HG03571 (cell line): Measurements from ENCODE around the gene TBC1D30.
"Not testable (repeated sequence)": the region's sequence is repeated elsewhere in the genome, so short reads cannot be mapped to it uniquely, and the experiment has no call there.

Source experiments
- ATAC-seq: cut with Tn5 transposase; IDR thresholded peaks from one replicate; pipeline ENCODE4 v1.9.1; 2021; ENCODE audit not compliant: unreplicated experiment

Gene TBC1D30

DNA sequence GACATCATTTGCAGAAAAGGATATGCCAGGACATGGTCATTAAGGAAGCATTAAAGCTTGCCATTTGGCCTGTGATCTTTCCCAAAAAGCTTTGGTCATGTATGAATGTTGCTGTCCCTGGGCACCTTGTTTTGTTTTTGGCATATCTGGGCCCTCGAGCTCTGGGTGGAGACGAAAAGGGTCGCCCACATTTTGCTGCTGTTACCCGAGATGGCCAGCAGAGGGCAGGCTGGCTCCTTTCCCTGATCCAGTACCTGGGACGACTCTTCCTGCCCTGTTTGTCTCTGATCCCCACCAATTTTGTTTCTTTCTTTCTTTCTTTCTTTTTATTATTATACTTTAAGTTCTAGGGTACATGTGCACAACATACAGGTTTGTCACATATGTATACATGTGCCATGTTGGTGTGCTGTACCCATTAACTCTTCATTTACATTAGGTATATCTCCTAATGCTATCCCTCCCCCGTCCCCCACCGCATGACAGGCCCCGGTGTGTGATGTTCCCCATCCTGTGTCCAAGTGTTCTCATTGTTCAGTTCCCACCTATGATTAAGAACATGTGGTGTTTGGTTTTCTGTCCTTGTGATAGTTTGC is 22.2 kb upstream of the TBC1D30 start:
- not testable (repeated sequence) for ATAC-seq

DNA sequence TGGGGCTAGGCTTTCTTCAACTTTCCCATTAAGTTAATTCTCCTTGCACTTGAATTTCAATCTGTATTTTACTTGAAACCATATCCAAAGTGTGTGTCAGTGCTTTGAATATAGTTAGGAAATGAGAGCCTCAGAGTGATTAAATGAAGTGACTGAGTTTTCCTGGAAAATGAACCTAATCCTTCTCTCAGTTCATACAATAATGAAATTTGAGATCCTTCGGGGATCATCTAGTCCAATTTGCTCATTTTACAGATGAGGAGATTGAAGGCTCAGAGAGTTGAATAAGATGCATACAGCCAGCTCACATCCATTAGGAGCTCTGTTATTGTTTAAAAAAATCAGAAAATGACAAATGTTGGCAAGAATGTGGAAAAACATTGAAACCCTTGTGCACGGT is 18.3 kb upstream of the TBC1D30 start:
- ATAC-seq: no peak

DNA sequence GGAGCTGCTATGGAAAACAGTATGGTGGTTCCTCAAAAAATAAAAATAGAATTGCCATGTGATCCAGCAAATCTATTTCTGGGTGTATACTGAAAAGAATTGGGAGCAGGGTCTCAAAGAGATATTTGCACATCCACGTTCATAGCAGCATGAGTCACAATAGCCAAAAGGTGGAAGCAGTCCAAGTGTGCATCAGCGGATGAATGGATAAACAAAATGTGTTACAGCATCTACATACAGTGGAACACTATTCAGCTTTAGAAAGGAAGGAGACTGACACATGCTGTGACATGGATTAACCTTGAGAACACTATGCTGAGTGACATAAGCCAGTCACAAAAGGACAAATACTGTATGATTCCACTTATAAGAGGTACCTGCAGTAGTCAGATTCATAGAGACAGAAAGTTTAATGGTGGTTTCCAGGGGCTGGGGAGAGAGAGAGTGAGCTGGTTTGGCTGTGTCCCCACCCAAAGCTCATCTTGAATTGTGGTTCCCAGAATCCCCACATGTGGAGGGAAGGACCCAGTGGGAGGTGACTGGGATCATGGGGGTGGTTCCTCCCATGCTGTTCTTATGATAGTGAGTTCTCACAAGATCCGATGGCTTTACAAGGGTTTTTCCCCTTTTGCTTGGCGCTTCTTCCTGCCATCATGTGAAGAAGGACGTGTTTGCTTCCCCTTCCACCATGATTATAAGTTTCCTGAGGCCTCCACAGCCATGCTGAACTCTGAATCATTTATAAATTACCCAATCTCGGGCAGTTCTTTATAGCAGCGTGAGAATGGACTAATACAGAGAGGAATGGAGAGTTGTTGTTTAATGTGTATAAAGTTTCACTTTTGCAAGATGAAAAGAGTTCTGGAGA is 17.6 kb upstream of the TBC1D30 start:
- no peak for ATAC-seq

DNA sequence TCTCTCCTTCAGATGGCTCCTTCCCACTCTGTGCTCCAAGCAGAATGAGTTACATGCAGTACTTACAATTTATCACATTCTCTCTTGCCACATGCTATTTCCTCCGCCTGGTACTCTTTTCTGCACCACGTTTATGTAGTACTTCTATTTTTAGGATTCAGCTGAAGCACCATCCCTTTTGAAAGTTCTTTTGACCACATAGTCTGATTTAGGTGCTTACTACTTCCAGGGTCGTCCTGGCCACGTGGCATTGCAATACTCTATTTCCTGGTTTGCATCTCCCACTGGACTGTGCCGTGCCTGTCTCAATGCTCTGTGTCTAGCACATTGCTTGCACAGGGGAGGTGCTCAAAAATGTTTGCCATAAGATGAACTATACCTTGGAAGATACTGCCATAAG is 16.3 kb upstream of the TBC1D30 start:
- no peak for ATAC-seq

DNA sequence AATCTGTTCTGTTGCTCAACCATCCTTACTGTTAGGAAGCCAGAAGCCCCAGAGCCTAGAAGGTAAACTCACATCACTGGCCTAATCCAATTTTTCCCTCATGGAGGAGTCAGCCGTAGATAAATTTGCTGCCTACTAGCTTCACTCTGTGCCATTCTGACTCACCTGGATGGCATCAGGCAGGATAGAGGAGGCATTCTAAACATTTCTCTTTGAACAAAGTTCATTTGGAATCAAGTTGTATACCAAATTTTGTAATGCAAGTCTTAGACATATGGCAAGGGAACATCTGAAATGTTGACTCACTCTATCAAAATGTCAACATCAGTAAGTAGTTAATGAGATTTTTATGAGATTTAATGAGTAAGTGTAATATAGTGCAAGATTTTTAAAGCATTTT is 13.6 kb upstream of the TBC1D30 start:
- no peak for ATAC-seq

DNA sequence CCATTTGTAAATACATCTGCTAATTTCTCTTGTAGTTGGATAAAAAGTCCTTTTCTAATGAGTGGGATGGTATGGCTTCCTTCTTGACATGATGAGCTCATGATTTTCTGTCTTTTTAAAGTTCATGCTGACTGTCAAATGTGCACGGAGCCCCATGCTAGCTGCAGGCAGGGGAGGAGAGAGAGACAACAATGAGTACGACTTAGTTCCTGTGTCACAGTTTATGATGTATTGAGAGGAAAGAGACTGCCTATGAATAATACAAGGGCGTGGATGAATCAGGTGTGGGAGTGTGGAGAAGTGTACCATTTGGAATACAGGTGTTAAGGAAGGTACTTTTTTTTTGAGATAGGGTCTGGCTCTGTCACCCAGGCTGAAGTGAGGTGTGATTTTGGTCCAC is 10.7 kb upstream of the TBC1D30 start:
- no peak for ATAC-seq

DNA sequence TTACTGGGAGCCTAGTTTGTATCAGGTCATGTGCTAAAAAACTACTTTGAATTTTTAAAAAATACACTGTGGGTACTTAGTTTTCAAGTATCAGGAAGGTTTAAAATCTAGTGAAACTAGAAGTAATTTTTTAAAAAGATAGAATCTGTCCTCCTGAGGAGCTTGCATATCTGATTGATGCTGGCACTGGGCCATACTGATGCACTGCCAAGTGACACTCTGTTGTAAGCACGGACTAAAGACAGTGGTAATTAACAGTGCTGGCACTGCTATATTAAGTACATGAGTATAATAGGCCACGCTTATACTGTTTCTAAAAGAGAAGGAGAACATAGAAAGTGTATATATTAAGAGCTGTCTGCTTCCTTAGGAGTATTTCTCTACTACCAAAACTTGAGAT is 10.0 kb upstream of the TBC1D30 start:
- ATAC-seq: no peak

DNA sequence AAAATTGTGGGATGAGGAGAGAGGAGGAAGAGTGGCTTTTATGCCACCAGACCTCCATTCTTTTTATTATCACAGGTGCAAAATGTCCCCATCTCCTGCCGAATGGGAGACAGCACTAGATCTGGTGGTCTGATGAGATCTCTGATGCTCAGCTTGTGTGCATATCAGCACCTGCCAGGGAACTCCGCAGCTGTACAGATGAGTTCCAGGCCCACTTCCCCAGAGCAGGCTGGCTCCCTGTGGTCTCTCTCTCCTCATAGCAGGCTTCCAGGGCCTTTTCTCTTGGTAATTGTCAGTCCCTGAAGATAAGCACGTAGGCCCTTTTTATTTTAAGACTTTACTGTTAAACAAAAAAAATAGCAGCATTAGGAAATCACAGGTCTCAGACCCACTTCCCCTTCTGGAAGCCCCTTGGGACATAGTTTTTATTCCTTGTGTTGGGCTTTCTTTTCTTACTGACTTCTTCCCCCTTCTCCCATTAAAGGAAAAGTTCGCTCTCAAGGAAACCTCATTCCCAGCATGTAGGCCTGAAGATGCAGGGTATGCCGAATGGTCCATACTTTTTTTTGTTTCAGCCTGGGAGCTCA is 4.5 kb upstream of the TBC1D30 start:
- ATAC-seq: no peak

DNA sequence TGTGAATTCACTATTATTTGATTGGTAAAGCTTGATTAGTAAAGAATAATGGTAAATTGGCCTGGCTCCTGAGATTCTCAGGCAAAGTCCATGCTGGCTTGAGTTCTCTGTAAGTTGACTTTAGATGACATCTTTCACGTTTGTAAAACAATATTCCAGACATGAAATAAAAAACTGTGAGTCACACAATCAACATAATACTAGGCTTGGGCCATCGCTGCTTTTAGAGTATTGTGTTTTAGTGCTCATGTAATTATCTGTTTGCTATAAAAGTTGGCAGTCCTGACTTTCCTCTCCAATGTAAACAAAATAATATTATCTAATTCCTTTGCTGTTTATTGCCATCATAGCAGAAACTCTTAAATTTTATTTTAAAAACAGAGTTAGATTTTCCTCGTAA is 3.9 kb upstream of the TBC1D30 start:
- ATAC-seq: no peak

DNA sequence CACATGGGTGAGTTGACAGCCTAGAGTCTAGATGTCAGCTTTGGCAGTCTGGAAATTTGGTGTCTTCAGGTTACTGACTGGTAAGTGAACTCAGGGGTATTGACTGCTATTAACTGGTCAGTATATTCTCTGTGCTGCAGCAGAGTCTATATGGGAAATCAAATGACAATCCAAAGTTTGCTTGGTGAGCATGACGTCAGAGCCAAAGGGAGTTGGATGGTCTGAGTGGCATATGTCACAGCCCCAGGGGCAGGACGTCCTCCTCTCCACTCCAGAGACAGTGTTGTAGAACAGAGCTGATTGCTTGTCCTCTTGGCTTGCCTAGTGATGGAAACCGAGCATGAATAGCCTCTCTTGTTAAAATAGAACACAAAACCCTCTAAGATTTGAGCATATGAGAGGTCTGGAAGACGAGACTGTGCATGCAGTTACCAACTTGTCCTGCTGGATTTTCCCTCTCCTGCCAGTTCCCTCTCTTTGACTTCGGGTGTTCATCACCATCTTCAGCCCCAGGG is 3.3 kb upstream of the TBC1D30 start:
- ATAC-seq: no peak

DNA sequence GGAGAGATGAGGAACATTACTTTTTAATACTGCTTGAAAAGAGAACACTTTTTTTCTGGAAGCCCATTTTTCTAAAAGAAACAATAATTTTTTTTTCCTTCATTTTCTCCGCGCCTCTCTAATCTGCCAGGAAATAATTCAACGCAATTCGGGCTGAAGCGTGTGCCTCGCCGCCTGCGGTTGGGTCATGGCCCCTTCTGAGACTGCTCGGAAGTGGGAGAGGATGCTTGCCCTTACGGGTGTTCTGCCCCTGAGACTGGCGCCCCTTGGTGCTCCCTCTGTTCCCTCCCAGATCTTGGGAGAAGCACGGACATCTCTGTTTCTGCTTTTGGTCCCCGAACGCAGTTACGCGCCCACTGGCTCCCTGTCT is 332 bp upstream of the TBC1D30 start:
- no peak for ATAC-seq

DNA sequence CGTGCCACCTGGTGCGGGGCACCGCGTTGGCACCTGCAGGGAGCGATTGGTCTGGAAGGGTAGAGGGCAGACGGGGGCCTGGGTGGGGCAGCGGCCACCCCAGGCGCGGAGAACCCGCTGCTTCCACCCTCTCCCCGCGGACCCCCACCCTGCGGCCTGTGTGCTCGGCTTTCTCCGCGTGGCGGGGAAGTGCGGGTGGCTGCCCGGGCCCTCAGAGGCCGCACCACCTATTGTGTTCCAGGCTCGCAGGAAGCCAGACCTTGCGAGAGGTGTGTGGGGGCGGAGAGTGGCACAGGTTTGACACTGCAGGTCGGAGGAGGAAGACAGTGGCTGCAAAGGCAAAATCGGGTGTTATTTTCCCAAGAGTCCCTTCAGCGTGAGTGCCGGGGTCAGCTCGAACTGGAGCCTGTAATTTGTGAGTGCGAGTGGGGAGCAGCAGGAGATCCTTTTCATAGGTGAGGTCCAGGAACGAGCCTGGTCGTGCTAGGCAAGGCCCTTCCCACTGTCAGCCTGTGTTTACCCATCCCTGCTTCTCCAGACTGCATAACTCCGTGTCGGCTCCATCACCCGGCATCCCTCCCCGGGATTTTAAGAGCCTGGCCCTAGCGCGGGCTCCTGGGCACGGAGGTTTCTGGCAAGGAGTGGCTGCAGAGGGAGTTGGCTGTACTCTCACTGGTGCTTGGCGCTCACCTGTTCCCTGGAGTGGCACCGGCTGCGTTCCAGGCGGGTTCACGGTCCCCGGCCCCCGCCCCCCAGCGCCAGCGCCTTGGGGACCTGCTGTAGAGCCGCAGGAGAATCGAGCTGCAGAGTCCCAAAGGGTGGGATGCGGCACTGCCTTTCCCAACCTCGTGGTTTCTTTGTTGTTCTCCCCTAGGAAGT is 935 bp downstream of the TBC1D30 start:
- no peak for ATAC-seq

DNA sequence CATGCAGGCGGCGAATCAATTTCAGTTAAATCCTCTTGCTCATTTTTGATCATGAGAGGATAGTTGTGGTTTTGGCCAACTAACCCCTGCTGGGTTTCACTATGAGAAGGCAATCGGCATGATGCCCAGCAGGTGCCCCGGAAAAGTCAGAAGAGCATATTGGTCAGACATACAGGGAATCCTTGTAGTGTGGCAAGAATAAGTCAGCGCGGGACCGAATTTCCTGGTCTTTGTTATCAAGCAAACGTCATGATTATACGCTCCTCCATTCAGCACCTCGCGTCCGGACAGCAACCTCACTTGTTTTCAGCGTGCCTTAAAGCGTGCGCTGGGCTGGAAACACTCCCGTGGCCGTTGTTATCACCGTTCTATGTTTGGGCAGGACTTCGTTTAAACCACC is 1.8 kb downstream of the TBC1D30 start:
- no peak for ATAC-seq

DNA sequence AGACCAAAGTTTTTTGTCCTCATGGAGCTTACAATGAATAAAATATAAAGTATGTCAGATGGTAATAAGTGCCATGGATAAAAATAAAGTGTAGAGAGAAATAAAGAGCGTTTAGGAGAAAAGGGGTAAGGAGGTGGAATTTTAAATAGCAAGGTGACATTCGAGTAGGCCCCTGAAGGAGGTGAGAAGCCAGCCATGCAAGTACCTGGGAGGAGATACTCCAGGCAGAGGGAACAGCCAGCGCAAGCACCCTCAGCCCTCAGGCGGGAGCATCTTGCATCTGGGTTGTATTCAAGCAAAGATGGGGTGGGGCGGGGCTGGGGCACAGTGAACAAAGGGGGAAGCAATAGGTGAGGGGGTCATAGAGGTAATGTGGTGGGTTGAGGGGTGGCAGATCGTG is 4.3 kb downstream of the TBC1D30 start:
- ATAC-seq: no peak

DNA sequence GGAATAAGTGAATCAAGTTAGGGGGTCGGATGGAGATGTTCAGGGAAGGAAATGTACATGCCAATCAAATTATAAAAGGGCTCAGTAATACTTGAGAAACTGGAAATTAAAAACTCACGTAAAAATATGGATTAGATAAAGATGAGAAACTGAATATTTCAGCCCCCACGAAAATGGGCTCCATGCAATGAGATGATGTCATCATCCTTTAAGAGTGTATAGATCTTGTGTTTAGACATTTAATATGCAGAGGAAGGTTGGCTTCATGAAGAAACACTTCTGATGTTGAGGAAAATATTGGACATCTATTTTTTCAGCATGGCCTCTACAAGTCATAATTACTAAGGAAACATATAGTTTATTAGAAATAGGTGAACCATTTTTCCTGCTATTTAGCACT is 9.5 kb downstream of the TBC1D30 start:
- no peak for ATAC-seq

DNA sequence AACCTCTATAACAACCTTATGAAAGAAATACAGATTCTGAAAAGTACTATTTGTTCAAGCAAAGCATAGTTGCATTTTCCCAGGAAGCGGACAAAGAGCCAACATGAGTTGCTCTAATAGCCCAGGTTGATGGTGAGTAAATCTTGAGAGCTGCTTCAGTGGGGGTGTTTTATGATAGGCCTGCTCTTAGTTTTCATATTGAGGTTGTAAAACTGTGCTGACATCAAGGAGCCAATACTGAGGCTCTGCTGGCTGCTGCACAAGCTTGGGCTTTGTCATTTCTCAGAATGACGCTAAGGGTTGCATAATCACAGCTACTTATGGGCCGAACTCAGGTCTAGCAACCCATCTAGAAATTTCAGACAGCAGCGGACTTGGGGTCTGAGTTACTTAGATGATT is 11.5 kb downstream of the TBC1D30 start:
- no peak for ATAC-seq

DNA sequence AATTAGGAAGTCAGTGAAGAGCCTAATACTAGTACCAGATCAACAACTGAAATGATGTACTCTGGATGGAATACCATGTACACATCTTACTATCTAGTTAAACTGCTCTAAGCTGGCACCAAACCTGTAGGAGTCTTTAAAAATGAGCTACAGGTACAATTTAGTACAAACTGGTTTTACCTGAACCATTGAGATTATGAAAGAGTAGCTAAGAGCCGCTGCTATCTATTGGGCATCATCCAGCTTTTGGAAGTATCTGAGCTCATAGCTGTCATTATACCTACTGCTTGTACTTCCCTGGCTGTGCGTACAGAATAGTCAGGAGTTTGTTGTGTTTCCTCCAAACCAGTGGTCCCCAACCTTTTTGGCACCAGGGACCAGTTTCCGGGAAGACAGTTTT is 12.4 kb downstream of the TBC1D30 start:
- no peak for ATAC-seq

DNA sequence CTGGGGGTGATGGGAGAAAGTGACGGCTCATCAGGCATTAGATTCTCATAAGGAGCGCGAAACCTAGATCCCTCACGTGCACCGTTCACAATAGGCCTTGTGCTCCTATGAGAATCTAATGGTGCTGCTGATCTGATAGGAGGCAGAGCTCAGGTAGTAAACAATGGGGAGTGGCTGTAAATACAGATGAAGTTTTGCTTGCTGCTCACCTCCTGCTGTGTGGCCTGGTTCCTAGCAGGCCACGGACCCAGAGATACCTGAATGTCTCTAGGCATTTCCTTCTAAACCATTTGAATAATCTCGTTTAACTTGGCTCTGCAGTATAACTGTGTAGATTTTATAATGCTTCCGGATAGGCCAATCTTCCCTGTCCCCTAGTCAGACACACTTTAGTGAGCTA is 13.0 kb downstream of the TBC1D30 start:
- no peak for ATAC-seq

DNA sequence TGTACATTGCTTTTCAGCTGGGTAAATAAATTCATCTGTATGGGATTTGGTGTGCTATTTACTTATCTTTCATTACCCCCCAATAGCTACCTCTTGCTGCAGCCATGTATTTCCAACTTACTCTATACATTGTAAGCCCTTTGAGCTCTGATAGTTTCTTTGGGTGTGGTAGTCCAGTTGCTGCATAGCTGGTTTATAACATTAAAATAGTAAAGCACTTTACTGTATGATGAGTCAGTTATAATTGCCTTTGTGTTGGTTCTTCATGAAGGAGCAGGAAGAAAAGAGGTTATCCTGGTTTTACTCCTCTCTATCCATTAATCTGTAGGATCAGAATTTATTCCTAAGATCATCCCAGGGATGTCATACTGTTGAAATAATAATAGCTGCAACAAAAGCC is 15.7 kb downstream of the TBC1D30 start:
- ATAC-seq: no peak

DNA sequence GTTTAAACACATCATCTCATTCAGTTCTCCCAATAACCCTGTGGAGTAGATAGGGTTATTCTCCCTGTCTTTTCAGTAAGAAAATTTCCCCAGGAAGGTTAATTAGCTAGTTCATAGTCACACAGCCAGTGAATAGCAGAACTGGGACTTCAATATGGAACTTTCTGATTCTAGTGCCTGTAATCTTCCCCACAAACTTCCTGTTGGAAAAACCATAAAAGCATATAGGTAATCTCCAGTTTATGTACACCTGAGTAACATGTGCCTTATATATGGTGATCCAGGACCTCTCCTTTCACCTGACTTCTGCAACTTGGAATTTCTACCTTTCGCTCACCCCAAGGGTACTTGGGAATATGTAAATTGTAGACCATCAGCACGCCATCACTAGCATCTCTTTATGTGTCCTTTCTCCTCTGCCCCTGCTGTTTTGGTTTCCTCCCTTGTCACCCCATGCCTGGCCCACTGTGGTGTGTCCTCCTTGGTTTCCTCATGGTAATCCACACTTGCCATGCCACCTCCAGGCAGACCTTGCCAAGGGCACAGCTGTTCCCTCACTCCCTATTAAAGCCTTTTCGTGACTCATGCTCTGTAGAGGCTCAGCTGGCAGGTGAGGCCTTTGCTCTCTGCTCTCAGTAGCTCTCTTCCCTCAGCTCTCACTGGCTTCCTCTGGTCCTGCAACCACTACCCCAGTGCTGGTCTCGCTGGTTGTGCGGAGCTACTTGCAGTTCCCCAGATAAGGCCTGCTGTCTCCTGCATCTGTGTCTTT is 16.7 kb downstream of the TBC1D30 start:
- no peak for ATAC-seq

DNA sequence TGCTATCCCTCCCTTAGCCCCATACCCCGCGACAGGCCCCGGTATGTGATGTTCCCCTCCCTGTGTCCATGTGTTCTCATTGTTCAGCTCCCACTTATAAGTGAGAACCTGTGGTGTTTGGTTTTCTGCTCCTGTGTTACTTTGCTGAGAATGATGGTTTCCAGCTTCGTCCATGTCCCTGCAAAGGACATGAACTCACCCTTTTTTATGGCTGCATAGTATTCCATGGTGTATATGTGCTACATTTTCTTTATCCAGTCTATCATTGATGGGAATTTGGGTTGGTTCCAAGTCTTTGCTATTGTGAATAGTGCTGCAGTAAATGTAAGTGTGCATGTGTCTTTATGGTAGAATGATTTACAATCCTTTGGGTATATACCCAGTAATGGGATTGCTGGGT is 24.0 kb downstream of the TBC1D30 start:
- not testable (repeated sequence) for ATAC-seq
